ENCODE measurements around the gene CHN1.

CHN1 gene

GRCh38 chr2:174970092-174970491 lies 35.1 kb downstream of the CHN1 start:
- DNase-seq = no peak

- no peak for DNase-seq
Measured at GRCh38 chr2:174969091-174969734, 36.0 kb downstream of the CHN1 start.

DNA sequence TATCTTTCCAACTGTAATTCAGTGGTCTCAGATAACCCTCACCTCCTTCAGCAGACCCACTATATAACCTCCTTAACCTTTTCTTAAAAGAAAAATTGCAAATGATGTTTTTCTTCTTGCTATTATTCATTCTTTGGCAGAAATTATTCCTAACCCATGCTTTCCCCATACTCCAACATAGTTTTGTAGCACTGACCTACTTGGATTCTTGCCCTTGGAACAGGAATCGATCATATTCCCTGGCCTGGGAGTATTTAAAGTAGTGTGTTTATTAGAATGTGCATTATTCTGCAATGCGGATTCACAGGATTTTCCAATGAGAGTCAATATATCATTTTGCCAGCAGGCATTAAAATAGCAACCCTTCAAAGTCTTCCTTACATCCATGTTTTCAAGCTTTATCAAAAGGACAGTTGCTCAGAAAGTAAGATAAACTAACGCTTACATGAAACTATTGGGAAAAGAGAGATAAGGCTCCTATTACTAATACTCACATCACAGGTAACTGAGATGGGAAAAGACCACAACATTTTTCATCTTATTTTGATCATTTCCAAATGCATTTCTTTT lies 37.4 kb downstream of the CHN1 start:
- no peak for DNase-seq

DNA sequence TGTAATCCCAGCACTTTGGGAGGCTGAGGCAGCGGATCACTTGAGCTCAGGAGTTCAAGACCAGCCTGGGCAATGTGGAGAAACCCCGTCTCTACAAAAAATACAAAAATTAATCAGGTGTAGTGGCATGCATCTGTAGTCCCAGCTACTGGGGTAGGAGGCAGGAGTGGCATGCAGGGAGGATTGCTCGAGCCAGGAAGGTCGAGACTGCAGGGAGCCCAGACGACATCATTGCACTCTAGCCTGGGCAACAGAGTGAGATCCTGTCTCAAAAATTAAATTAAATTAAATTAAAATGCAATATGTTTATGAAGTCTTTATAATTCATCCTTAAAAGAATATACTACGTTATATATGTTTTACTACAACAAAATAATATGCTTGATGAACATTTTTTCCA lies 38.1 kb downstream of the CHN1 start:
- no peak for DNase-seq

GRCh38 chr2:174965992-174966744 lies 39.0 kb downstream of the CHN1 start:
- no peak for DNase-seq

DNA sequence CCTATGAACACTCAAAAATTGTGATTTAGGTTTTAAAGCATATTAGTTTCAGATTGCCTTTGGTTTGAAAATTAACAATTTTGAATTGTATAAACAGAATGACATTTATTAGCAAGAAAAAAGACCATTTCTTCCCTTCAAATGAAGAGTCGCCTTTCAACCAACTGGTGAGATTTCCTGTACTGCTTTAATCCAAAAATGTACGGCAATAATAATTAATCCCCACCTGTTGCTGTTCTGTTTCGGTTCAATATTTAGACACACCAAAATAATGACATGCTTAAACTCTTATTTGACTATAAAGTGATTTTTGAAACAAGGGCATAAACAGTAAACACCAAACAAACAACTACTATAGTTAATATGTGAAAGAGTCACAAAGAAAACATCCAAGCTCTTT lies 39.6 kb downstream of the CHN1 start:
- DNase-seq = no peak

GRCh38 chr2:174964404-174964803 lies 40.8 kb downstream of the CHN1 start:
- DNase-seq = no peak

DNA sequence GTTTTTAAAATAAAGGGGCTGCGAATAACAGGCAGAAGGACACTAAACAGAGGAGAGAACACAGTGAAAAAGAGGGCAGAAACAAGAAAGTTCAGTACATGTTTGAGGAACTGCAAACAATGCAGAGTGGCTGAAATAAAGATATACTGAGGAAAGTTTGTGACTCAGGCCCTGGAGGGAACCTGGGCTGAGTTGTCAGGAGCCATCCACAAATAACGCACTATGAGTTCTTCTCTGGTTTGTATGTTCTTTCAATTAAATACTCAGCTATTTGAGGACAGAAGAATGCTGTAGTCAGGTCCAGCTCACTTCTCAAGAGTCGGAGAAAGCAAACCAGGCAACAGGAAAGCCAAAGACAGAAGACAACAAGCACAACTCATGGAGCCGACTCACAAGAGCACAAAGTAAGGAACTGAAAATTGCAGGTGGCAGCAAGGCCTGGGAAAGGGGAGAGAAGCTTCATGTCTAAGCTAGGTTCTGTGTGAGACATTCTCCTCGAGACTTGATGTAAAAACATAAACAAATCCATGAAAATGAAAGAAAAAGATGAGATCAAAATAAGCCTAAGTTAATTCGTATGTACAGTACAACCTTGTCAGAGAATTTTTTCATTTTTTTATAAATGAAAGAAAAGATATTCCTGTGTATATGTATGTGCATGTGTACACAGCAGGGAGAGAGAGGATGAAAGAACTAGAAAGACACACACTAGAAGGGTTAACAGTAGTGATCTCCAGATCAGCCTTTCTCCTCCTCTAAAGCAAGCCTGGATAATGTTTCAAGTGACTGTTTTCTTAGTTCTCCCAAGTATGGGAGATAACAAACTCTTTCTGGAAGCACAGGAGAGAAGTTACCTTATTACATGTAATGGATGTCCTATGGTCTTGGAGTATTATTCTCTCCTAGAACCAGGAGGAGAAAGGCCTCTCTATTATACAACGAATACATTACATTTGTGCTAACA lies 41.5 kb downstream of the CHN1 start:
- no peak for DNase-seq

DNA sequence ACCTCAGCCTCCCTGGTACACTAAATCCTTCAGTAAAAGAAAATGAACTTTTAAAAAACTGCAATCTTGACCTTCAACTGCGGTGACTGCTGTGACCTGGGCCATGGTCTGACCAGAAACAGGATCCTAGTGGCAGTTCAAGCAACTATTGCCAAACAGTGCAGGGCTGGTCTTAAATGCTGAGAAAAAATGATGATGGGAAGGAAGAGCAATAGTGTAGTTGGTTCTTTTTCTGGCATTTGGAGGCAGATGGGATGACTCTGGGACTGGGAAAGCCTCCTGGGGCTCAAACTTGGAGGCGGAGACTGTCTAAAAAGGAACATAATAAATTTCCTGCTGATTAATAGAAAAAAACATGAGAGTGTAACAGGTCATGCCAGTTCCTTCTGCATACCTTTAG lies 45.4 kb downstream of the CHN1 start:
- DNase-seq = no peak

- no peak for DNase-seq
Measured at GRCh38 chr2:174957050-174957449, 48.1 kb downstream of the CHN1 start.

- DNase-seq = peak; percentile 21
Measured at GRCh38 chr2:174952607-174953006, 52.6 kb downstream of the CHN1 start.

- DNase-seq = peak; percentile 9
Measured at GRCh38 chr2:174951745-174952144, 53.4 kb downstream of the CHN1 start.

DNA sequence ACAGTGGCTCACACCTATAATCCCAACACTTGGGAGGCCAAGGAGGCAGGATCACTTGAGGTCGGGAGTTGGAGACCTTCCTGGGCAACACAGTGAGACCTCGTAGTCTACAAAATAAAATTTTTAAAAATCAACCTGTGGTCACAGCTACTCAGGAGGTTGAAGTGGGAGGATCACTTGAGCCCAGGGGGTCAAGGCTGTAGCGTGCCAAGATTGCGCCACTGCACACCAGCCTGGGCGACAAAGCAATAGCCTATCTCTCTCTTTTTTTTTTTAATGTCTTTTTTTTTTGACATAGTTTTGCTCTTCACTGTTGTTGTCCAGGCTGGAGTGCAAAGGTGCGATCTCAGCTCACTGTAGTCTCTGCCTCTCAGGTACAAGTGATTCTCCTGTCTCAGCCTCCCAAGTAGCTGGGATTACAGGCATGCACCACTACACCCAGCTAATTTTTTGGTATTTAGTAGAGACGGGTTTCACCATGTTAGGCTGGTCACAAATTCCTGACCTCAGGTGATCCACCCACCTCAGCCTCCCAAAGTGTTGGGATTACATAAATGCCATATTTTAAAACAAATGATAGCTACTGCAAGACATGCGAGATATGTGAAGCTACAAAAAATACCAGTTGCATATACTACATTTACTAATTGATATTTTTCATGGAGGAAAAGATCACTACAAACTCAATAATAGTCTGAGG lies 55.0 kb downstream of the CHN1 start:
- no peak for DNase-seq

DNA sequence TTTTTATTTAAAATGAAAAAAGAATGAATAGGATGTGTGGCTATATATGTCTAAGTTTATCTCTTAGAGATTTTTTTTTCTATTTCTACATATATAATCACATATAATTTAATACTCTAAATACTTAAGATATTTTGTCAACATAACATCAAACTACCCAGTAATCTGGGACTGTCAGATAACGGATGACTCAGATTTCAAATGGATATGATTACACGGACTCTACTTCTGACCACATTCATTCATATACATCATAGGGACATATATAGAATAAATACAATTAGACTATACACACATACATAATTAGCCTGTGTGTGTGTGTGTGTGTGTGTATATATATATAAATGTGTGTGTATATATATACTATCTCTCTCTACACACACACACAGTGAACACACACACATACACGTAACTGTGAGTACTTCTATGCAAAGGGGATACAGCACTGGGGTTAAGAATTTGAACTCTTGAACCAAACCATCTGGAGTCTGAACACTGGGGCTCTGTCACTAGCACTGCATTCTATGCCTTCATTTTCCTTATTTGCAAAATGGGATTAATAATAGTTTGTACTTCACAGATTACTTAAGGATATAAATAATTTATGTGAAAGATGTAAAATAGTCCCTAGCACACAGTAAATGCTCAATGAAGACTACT lies 59.5 kb downstream of the CHN1 start:
- DNase-seq = no peak

DNA sequence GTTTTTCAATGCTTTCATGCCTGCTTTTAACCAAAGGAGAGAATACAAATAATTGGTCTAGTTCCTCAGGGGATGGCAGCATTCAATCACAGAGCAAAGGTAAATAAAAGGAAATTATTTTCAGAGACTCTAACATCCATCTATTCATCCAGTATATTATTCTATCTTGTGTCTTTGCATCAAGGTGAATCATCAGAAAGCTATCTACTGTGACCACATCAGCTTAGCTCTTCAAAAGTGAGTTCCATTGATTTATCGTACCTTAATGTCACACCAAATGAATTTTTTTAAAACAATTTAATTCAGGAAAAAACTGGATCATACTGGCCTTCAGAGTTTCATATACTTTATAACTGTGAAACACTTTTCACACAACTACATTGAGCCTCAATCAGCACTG lies 66.1 kb downstream of the CHN1 start:
- no peak for DNase-seq

- DNase-seq = no peak
Measured at GRCh38 chr2:174931724-174932123, 73.5 kb downstream of the CHN1 start.

DNA sequence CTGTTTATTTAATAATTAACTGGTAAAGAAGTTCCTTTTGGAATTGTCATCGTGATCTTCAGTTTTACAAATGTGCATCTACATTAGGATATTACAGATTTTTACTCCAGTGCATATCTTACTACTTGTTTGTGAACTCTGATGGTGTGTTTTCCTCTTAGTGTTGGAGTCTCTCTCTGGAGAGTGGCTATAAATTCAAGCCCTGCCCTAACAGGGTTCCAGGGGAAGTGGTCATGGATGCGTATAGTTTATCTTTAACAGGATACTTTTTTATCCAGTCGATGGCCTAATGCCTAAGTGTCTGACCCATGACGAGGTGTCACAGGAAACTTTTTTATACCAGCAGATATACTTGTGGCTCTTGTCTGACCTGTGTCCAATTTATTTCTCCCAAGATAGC lies 75.4 kb downstream of the CHN1 start:
- DNase-seq = no peak

- no peak for DNase-seq
Measured at GRCh38 chr2:174925046-174925784, 80.0 kb downstream of the CHN1 start.

- DNase-seq = no peak
Measured at GRCh38 chr2:174924061-174924693, 81.0 kb downstream of the CHN1 start.

DNA sequence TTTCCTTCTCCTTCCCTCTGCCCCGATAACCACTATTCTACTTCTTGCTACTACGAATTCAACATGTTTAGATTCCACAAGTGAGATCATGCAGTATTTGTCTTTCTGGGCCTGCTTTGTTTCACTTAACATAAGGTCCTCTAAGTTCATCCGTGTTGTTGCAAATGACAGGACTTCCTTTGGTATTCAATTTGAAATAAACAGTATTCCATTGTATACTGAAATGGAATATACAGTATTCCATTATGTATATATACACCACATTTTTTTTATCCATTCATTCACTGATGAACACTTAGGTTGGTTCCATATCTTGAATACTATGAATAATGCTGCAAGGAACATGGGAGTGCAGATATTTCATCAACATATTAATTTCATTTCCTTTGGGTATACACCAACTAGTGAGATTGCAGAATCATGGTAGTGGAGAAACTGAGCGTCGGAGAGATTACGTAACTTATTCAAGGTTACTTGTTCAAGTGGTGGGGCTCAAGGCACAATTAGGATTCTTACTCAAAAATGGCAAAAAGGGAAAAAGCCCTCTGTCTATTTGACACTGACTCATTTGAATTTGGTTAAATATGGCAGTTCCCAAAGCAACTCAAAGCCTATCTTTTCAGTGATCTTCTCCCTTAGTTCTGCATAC lies 85.1 kb downstream of the CHN1 start:
- no peak for DNase-seq
